Endothelial cell of umbilical vein (primary cell): ENCODE results near the gene CDHR4. TPM values are rescaled to one million over a fixed set of nuclear protein-coding genes. Genes with fewer than 3 reads are reported as not detected.
"Not testable (repeated sequence)": the region's sequence is repeated elsewhere in the genome, so short reads cannot be mapped to it uniquely, and the experiment has no call there.

ENCODE experiments used
- BruUV-seq: library from RNA; stranded (reverse); fragments of 400-500 nt; replicated peaks from 2 replicates; lab custom pipeline; 2021; lab: Mats Ljungman, UMichigan
- CTCF ChIA-PET: fragments of 300-600, 350-600 bp; sonication (Branson Sonifier 250); formaldehyde crosslinking; loops from one replicate; lab custom pipeline; 2021; ENCODE audit warnings: antibody characterized with exemption, inconsistent platforms; lab: Charles Lee
- POLR2A ChIA-PET: fragments of 300-600, 350-600 bp; sonication (Branson Sonifier 250); formaldehyde crosslinking; loops from one replicate; lab custom pipeline; 2021; ENCODE audit warnings: antibody characterized with exemption, inconsistent platforms; lab: Charles Lee
- DNase-seq: peaks from one replicate; pipeline ENCODE4 v3.0.0-alpha.2; 2011; ENCODE audit warnings: low read depth, low spot score
- FAIRE-seq: peaks from 2 replicates; lab custom pipeline; 2011; peaks lifted over from hg19 to GRCh38; lab: Jason Lieb, UNC
- H2AFZ ChIP-seq: 2 replicates; pipeline ENCODE4 v1.6.0; 2012; ENCODE audit warnings: low read depth, low read length, control low read depth, inconsistent platforms
- H3K27ac ChIP-seq: 2 replicates; pipeline ENCODE4 v1.5.1; 2011; ENCODE audit warnings: low read depth, mild to moderate bottlenecking, control low read depth, low read length, moderate library complexity; ENCODE audit not compliant: insufficient read depth
- H3K27me3 ChIP-seq, 2 experiments: 2 replicates each; pipeline versions ENCODE4 v1.6.0 to v1.6.1; 2011; ENCODE audit warnings: low read length in 2 of 2, mixed read lengths in 1 of 2; ENCODE audit not compliant: control insufficient read depth in 2 of 2, insufficient read depth in 2 of 2
- H3K36me3 ChIP-seq, 2 experiments: 2 replicates in 1 of 2; 3 replicates in 1 of 2; pipeline ENCODE4 v1.5.1; 2011; ENCODE audit warnings: low read length in 2 of 2, mild to moderate bottlenecking in 1 of 2, moderate library complexity in 1 of 2; ENCODE audit not compliant: control insufficient read depth in 2 of 2, insufficient read depth in 2 of 2; ENCODE audit errors: extremely low read depth in 1 of 2
- H3K4me1 ChIP-seq: 3 replicates; pipeline ENCODE4 v1.5.1; 2011; ENCODE audit warnings: mild to moderate bottlenecking, low read length; ENCODE audit not compliant: control insufficient read depth, insufficient read depth; ENCODE audit errors: extremely low read depth
- H3K4me2 ChIP-seq: 2 replicates; pipeline ENCODE4 v1.6.1; 2011; ENCODE audit warnings: low read length, control low read depth, mixed read lengths; ENCODE audit not compliant: insufficient read depth
- H3K4me3 ChIP-seq, 3 experiments: fragments of 200-600 bp in 1 of 3; sonication (generic), shearing (Covaris generic) in 1 of 3; replicated peaks in 1 of 3; 2 replicates each; pipeline ENCODE4 v1.5.1; 2011 to 2016; ENCODE audit warnings: control low read depth in 3 of 3, low read length in 3 of 3, mild to moderate bottlenecking in 2 of 3, inconsistent platforms in 1 of 3, low read depth in 1 of 3, moderate library complexity in 1 of 3; ENCODE audit not compliant: insufficient read depth in 1 of 3
- H3K79me2 ChIP-seq: 2 replicates; pipeline ENCODE4 v1.6.0; 2012; ENCODE audit warnings: low read length, inconsistent platforms; ENCODE audit not compliant: control insufficient read depth, insufficient read depth
- H3K9ac ChIP-seq: replicated peaks from 2 replicates; pipeline ENCODE3; 2011; ENCODE audit warnings: low read length, control low read depth; ENCODE audit not compliant: insufficient read depth; ENCODE audit errors: extremely low read depth
- H3K9me1 ChIP-seq: replicated peaks from 3 replicates; pipeline ENCODE4 v1.6.0; 2011; ENCODE audit warnings: mild to moderate bottlenecking, low read length; ENCODE audit not compliant: control insufficient read depth, insufficient read depth; ENCODE audit errors: extremely low read depth
- H3K9me3 ChIP-seq: replicated peaks from 2 replicates; pipeline ENCODE4 v1.5.1; 2012; ENCODE audit warnings: low read length, inconsistent platforms; ENCODE audit not compliant: control insufficient read depth, insufficient read depth
- H4K20me1 ChIP-seq: replicated peaks from 2 replicates; pipeline ENCODE3; 2011; ENCODE audit warnings: mild to moderate bottlenecking, low read length; ENCODE audit not compliant: control insufficient read depth, insufficient read depth; ENCODE audit errors: extremely low read depth
- EZH2 ChIP-seq: IDR thresholded peaks from 2 replicates; pipeline ENCODE4 v1.6.1; 2012; ENCODE audit warnings: borderline replicate concordance, low read depth, mild to moderate bottlenecking, moderate library complexity, low read length, inconsistent platforms; ENCODE audit not compliant: severe bottlenecking
- FOS ChIP-seq: IDR thresholded peaks from 2 replicates; pipeline ENCODE4 v1.6.1; 2011; ENCODE audit warnings: mild to moderate bottlenecking, low read length, moderate library complexity, borderline replicate concordance; ENCODE audit not compliant: insufficient read depth
- GATA2 ChIP-seq: IDR thresholded peaks from 2 replicates; pipeline ENCODE4 v1.7.0; 2011; ENCODE audit warnings: low read depth, mild to moderate bottlenecking, moderate library complexity, mixed read lengths, low read length; ENCODE audit not compliant: insufficient read length, insufficient read depth
- JUN ChIP-seq: IDR thresholded peaks from 2 replicates; pipeline ENCODE4 v1.6.1; 2011; ENCODE audit warnings: borderline replicate concordance, low read depth; ENCODE audit not compliant: insufficient read length, insufficient read depth
- MYC ChIP-seq: IDR thresholded peaks from one replicate; pipeline ENCODE4 v1.6.1; 2011; ENCODE audit warnings: mild to moderate bottlenecking, low read depth, low read length
- POLR2A ChIP-seq: IDR thresholded peaks from 2 replicates; pipeline ENCODE4 v1.6.1; 2012; ENCODE audit warnings: low read depth, mild to moderate bottlenecking, control low read depth, low read length
- POLR2AphosphoS5 ChIP-seq: IDR thresholded peaks from 2 replicates; pipeline ENCODE4 v1.6.1; 2012; ENCODE audit warnings: low read depth, mild to moderate bottlenecking, control low read depth, low read length, moderate library complexity; ENCODE audit not compliant: insufficient read depth
- dilution Hi-C: fragments of 300-500 bp; cut with MboI; formaldehyde crosslinking; loops from one replicate; pipeline ENCODE4 v1.15.0; 2019; ENCODE audit warnings: low sequenced_read_pairs; ENCODE audit not compliant: extremely low pct_ligation_motif_present
- intact Hi-C: fragments of 100-400 bp; cut with micrococcal nuclease; formaldehyde crosslinking; loops from one replicate; pipeline ENCODE4 v1.10.0; 2022
- polyA plus RNA-seq, 4 experiments: library from polyadenylated mRNA; depleted of rRNA in 3 of 4; stranded (reverse) in 3 of 4; unstranded in 1 of 4; fragments of >200 nt; gene quantifications; 2 replicates each; pipeline versions ENCODE4 v1.2.1 to v1.2.3, GENCODE V29; 2011 to 2012; ENCODE audit warnings: missing spikeins in 1 of 4
- total RNA-seq: library from RNA; stranded (reverse); gene quantifications from 2 replicates; pipeline ENCODE4 v1.2.3, GENCODE V29; 2021
- TF ChIP-seq, protein P1 (sequence below): IDR thresholded peaks from 2 replicates; pipeline ENCODE4 v1.6.1; 2011; ENCODE audit not compliant: insufficient read depth, insufficient read length
- TF ChIP-seq, protein P2 (sequence below), 2 donors: IDR thresholded peaks; 1 replicate in 1 of 2; 2 replicates in 1 of 2; pipeline ENCODE4 v1.5.1; 2011; ENCODE audit warnings: low read length in 2 of 2, mild to moderate bottlenecking in 2 of 2, moderate library complexity in 2 of 2, control low read depth in 1 of 2, inconsistent platforms in 1 of 2, low read depth in 1 of 2; ENCODE audit not compliant: insufficient read depth in 1 of 2; ENCODE audit errors: extremely low read depth in 1 of 2

CDHR4 gene
- total and polyA plus RNA-seq, 2 donors (not counting 3 experiments of a cell fraction or from before 2014, with no cell fraction given) = 0.19 TPM; not detected in 1

DNA sequence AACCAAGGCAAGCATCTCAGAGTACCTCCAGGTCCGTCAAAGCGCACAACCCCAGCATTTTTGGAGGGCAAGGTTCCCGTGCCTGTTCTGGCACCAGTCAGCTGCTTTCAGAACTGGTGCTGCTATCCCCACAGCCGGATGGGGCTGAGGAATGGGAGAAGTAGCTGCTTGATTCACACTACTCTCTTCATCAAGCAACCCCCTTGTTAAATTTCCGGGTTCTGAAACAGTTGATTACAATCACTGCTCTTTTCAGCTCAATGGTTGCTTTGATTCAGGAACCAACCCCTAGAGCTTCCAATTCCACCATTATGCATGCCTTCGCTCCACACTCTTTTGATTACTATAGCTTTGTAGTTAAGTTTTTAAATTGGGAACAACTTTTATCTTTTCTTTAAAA, 26.3 kb upstream of the CDHR4 start:
- DNase-seq (no peak), FAIRE-seq (no peak)
- dilution Hi-C loops = no loop called here
- Histone ChIP-seq H4K20me1 (no peaks in the 10 kb centered on the region), H3K9me3 (no peaks in the 10 kb centered on the region), H3K4me2 (no peak overlapping the region), H2AFZ (no peak overlapping the region), H3K79me2 (no peaks in the 10 kb centered on the region), H3K27me3 (no peaks in the 10 kb centered on the region), H3K36me3 (no peaks in the 10 kb centered on the region), H3K4me3 (no peak overlapping the region), H3K9me1 (no peaks in the 10 kb centered on the region), H3K9ac (no peak overlapping the region), H3K27ac (no peak overlapping the region), H3K4me1 (no peaks in the 10 kb centered on the region)
- no TSS peak for BruUV-seq
- intact Hi-C loops = no loop called here
- ChIA-PET POLR2A (no interaction called here), CTCF (interaction anchor here (1.3 to 2.5 kb wide), 3 partner anchors 13 to 23 kb away, joined by 6 to 14 read pairs (median 6); partner anchors contain the start of gene INKA1)
- TF ChIP-seq, protein P1, sequence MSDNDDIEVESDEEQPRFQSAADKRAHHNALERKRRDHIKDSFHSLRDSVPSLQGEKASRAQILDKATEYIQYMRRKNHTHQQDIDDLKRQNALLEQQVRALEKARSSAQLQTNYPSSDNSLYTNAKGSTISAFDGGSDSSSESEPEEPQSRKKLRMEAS = no peak
- no peak for TF ChIP-seq GATA2
- TF ChIP-seq JUN = no peak
- TF ChIP-seq POLR2AphosphoS5 = no peak
- TF ChIP-seq FOS = no peak
- TF ChIP-seq, protein P2, sequence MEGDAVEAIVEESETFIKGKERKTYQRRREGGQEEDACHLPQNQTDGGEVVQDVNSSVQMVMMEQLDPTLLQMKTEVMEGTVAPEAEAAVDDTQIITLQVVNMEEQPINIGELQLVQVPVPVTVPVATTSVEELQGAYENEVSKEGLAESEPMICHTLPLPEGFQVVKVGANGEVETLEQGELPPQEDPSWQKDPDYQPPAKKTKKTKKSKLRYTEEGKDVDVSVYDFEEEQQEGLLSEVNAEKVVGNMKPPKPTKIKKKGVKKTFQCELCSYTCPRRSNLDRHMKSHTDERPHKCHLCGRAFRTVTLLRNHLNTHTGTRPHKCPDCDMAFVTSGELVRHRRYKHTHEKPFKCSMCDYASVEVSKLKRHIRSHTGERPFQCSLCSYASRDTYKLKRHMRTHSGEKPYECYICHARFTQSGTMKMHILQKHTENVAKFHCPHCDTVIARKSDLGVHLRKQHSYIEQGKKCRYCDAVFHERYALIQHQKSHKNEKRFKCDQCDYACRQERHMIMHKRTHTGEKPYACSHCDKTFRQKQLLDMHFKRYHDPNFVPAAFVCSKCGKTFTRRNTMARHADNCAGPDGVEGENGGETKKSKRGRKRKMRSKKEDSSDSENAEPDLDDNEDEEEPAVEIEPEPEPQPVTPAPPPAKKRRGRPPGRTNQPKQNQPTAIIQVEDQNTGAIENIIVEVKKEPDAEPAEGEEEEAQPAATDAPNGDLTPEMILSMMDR (IDR thresholded peaks at IDR 0.05; ENCODE audit: extremely low read depth in 1 of 2, insufficient read depth in 1 of 2, low read depth in 1 of 2, low read length in 2 of 2) = no peak
- TF ChIP-seq EZH2 = no peak
- TF ChIP-seq POLR2A = no peak
- no peak for TF ChIP-seq MYC

DNA sequence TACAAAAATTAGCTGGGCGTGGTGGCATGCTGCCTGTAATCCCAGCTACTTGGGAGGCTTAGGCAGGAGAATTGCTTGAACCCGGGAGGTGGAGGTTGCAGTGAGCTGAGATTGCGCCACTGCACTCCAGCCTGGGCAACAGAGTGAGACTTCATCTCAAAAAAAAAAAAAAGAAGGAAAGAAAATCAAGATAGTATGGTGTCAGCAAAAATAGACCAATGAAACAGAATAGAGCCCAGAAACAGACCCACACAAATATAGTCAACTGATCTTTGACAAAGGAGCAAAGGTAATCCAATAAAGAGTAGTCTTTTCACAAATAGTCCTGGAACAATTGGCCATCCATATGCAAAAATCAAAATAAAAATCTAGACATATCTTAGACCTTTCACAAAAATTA, 23.5 kb upstream of the CDHR4 start:
- H3K27ac ChIP-seq, dilution Hi-C loops, FAIRE-seq, H3K4me3 ChIP-seq, H3K4me2 ChIP-seq, H3K4me1 ChIP-seq, H3K27me3 ChIP-seq, H3K9ac ChIP-seq, H3K79me2 ChIP-seq, POLR2A ChIA-PET, H3K36me3 ChIP-seq, H3K9me3 ChIP-seq, BruUV-seq, H3K9me1 ChIP-seq, H4K20me1 ChIP-seq, H2AFZ ChIP-seq, intact Hi-C loops, DNase-seq: not testable (repeated sequence)
- CTCF ChIA-PET = interaction anchor here (0.6 to 1.6 kb wide), 3 partner anchors 16 to 19 kb away, joined by 3 to 4 read pairs (median 4); no protein-coding TSS in a partner anchor
